NOMO-1 treated with DMSO at 0.1 percent for 48 hours (cell line): ENCODE results near the gene MXRA8.
"Not testable (repeated sequence)": the region's sequence is repeated elsewhere in the genome, so short reads cannot be mapped to it uniquely, and the experiment has no call there.

Source experiments
- DNase-seq: peaks from one replicate; lab custom pipeline; 2025; ENCODE audit not compliant: unreplicated experiment; lab: John Stamatoyannopoulos, UW

MXRA8 gene

GRCh38 chr1:1324084-1324523 is 34.3 kb downstream of the MXRA8 start:
- DNase-seq = no peak

DNA sequence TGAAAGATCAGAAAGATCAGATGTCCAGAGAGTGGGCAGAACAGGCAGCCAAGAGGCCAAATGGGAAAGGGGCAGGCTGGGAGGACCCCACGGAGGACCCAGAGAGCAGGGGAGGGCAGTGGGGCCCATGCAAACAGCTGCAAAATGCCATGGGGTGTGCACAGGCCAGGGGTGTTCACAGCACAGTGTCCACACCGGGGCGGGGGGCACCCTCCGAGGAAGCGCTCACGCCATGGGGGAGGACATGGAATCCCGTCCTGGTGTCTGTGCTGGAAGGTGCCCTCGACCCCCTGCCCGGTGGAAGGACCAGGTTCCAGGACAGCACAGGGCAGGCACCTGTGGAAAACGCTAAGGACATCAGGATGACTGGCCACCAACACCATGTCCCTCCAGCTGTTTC is 35.4 kb downstream of the MXRA8 start:
- DNase-seq = no peak

DNA sequence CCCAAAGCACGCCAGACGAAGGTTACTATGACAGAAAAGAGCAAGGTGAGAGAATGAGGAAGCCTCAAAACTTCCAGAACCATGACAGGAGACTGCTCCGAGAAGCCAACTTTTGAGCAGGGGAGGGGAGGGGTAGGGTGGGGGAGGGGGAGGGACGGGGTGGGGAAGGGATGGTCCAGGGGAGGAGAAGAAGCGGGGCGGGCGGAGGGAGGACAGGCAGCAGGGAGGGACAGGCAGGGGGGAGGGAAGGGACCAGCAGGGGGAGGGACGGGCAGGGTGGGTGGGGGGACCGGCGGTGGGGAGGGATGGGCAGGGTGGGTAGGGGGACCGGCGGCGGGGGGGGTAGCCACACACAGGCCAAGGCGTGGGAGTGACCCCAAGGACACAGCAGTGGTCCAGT is 35.9 kb downstream of the MXRA8 start:
- no peak for DNase-seq

DNA sequence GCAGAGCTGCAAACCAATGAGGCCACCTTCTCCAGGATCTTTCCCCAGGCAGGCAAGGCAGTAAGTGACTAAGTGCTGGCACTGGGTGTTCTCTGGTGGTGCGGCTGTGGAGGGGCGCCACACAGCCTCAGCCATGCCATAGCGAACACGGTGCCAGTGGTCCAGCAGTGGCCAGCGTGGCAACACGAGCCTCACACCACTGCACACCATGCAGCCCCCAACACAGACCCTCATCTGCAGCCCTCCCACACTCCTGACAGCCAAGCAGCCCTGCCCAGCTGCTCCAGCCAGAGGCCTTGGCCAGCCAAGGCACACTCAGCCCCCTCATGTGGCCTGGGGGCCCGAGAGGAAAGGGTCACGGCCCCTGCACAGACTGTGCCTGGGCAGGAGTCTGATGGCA is 36.9 kb downstream of the MXRA8 start:
- DNase-seq = no peak

DNA sequence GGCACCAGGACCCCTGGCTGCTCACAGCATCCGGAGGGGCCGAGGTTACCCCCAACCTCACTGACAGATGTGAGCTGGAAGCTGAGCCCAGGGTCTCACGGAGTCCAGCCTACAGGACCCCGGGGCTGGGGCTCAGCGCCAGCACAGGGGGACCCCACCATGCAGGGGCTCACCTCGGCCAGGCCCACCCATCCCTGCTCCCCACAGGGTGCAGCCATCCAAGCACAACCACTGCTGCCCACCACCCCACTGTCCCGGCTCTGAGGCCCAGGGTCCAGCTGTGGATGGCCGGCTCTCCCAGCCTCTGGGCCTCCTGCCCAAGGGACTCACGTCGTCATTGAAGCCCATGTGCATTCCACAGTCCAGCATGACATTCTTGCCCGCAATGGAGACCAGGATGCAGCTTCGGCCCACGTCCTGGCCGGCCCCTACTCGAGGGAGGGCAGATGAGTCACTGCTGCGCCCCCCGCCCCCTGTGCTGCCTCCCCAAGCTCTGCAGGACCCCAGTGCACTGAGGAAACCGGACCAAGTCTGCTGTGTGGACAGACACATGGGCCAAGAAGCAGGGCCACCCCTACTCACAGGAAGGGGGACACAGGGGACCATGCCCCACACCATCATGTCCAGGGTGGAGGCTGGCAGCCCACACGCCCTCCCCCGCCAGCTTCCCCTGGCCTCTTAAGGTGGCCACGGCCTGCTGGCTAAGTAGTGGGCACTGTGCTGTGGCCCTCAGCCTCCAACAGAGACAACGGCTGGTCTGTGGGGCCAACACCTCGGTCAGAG is 37.5 kb downstream of the MXRA8 start:
- no peak for DNase-seq

DNA sequence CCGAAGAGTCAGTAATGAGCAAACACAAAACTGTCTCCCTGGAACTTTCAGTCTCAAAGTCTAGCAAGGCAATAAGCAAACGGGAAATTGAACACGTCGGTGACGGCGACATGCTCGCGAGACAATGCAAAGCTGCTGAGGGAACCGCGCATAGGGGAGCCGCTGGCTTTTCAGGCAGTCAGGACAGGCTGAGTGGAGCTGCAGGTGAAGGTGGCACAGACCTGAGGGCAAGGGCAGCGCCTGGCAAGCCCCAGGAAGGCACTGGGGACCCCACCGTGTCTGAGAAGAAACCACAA is 38.8 kb downstream of the MXRA8 start:
- no peak for DNase-seq

- no peak for DNase-seq
Measured at GRCh38 chr1:1318777-1319645, 39.3 kb downstream of the MXRA8 start.

DNA sequence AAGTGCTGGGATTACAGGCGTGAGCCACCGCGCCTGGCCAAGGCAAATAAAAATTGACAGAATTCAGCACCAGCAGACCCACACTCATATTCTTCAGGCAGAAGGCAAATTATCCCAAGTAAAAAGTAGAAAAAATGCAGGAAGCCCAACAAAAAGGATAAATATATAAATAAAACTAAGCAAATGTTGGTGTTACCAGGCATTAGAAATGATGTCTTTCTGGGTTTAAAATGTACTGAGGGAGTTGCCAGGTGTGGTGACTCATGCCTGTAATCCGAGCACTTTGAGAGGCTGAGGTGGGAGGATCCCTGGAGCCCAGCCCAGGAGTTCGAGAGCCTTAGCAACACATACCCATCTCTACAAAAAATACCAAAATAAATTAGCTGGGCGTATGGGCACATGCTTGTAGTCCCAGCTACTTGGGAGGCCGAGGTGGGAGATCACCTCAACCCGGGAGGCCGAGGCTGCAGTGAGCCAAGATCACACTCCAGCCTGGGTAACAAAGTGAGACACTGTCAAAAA is 40.2 kb downstream of the MXRA8 start:
- no peak for DNase-seq

DNA sequence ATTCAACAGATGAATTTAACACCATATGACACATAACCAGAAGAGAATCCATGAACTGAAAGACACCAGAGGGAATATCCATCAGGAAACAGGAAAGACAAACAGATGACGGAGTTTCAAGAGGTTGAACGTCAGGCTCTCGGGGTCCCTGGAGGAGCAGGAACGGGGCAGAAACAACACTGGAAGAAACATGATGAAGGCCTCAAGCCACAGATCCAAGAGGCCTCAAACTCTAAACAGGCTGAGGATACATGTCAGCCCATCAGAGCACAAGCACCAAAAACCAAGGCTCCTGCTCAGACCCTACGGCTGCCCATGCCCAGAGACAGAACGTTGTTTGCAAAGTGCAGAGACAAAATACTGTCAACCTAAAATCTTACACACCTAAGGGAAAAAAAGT is 40.9 kb downstream of the MXRA8 start:
- DNase-seq = no peak

DNA sequence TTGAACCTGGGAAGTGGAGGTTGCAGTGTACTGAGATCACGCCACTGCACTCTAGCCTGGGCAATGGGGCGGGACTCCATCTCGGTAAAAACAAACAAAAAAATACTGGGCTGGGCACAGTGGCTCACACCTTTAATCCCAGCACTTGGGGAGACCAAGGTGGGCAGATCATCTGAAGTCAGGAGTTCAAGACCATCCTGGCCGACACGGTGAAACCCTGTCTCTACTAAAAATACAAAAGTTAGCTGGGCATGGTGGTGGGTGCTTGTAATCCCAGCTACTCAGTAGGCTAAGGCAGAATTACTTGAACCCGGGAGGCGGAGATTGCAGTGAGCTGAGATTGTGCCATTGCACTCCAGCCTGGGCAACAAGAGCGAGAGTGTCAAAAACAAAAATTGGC is 42.2 kb downstream of the MXRA8 start:
- not testable (repeated sequence) for DNase-seq

DNA sequence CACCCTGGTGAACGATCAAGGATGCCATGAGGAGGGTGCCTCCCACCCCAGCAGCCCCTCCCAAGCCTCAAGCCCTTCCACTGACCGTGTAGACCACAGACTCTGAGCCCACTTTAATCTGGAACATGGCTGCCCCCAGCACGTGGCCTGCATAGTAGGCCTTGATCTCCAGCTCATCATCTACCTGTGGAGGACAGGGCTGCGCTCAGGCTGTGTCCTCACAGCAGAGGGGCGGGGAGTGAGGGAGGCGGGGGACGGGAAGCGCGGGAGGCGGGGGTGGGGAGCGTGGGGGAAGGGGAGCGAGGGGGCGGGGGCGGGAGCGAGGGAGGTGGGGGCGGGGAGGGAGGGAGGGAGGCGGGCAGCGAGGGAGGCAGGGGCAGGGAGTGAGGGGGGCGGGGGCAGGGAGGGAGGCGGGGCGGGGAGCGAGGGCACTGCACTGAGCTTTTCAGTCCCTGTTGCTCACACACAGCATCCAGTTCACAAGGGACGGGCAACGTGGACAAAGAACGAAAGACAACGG is 42.9 kb downstream of the MXRA8 start:
- no peak for DNase-seq

GRCh38 chr1:1314678-1315335 is 43.5 kb downstream of the MXRA8 start:
- DNase-seq = no peak

DNA sequence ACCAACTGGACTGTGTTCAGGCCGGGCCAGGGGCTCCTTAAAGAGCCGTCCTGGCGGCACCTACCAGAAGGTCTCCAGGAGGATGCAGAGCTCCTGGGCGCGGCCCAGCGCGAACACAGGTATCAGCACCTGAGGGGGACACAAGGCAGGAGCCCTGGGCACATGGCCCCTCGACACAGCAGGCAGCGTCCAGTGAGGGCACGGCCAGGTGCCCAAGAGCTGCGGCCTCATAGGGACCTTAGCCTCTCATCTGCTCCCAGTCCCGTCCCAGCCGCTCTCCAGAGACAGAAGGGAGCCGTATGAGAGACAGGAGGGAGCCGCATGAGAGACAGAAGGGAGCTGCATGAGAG is 44.1 kb downstream of the MXRA8 start:
- no peak for DNase-seq

DNA sequence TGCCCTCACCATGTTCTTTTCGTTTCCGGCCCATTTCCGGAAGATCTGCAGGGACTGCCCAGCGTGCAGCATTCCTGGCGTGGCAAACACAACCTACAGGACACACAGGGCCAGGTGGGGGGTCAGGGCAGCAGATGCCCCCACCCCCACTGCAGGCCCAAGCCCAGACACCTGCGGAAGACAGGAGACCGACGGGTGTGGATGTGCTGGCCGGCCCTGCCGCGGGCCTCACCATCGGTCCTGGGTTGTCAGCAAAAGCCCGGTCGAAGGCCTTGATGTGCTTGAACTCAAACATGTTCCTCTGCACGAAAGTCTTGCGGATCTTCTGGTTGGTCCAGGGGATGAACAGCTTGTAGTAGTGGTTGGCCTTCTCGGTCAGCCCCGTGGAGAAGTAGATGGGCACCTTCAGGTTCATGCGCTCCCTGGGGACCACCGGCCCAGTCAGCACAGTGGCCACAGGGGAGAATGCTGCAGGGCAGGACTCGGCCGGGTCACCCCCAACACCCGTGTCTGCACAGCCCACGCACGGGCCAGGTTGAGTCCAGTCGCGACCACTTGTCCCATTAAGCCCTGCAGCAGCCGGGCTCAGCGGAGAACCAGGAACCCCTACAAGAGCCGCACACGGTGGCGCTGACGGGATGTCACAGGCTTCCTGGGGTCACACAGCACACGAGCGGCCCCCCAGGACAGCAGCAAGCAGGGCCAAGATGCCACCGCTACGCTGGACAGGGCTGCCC is 44.7 kb downstream of the MXRA8 start:
- DNase-seq = no peak

DNA sequence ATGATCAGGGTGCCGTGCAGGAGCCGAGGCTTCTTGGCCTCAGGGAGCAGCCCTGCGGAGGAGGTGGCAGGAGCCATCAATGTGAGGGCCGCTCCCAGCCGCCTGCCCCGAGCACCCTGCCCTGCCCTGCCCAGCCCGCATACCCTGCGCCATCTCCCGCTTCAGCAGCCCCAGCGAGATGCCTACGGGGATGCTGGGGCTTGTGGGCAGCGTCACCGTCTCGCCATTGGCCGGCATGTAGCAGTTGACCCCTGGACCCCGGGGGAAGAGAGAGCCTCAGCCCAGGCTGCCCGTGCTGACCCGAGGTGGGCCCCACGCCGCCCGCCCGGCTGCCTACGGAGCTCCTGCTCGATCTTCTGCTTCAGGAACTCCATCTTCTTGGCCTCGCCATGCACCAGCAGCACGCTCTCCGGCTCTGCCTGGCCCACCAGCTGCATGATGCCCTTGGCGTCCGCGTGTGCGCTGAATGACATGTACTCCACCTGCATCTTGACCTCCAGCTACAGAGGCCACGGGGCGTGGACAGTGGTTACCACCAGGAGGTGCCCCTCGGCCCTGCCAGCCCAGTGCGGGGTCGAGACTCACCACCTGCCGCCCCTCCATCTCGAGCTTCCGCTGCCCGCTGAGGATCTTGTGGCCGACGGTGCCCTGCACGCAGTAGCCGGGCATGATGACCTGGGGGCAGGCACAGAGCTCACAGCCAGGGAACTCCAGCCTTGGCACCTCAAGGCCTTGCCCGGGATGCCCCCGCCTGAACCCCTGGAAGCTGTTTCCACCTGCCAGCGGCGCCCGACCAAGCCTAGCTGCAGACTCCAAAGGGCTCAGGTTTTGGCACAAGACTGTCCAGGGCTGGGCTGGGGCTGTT is 45.7 kb downstream of the MXRA8 start:
- DNase-seq = no peak

DNA sequence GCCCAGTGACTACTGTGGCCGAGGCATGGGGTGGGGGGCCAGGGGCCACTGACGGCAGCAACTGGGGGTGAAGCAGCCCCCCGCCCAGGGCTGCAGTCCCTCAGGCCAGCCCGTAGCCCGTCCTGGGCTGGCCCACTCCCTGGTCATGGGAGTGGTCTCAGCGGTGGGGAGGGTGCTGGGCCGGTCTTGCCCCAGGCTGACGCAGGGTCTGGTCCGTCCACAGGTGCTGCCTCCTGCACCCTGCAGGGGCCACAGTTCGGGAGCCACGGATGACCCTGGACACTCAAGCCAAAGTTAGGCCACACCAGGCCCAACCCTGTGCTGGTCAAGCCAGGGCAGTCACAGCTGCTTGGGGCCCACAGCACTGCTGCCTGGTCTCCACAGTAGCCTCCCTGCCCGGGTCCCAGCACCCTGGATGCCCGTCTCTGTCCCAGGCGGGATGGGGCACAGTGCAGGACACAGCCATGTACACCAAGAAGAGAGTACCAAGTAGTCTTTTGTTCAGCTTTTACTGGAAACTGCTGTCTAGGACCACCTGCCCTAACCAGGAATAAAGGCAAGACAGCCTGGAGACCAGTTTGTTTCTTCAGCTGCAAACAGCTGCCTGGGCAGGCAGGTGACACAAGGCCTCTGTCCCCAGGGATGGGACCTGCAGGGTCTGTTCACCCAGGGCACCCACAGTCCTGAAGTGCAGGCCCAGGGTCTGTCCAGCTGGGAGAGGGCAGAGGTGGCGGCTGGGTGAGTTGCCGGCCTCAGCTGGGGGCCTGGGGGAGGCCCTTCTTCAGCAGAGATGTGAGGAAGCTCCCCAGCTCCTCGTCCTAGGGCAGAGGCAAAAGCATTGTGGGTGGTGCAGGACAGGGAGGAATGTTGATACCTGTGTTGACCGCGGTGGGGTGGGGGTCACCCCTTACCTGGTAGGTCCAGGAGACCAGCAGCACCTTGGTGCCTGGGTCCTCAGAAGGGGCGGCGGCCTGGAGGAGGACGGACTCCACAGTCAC is 46.9 kb downstream of the MXRA8 start:
- DNase-seq = no peak

DNA sequence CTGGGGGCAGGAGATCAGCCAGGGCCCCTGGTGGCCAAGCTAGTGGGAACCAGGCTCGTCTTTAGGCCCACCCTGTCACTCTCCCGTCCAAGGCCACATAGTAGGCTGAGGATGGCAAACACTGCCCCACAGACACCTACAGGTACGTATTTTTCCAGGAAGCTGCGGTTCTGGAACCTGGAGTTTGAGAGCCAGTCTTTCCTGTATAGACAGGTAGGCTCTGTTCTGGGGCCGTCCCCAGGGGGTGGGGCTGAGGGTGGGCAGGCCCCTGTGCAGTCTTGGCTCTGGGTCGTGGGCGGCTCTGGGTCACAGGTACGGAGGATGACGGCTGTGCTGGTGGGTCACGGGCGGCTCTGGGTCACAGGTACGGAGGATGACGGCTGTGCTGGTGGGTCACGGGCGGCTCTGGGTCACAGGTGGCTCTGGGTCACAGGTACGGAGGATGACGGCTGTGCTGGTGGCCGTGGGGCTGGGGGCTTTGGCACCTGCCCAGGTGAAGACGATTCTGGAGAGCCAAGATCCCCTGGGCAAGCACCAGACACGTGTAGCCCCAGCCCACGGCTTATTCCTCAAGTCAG is 47.8 kb downstream of the MXRA8 start:
- DNase-seq = no peak

DNA sequence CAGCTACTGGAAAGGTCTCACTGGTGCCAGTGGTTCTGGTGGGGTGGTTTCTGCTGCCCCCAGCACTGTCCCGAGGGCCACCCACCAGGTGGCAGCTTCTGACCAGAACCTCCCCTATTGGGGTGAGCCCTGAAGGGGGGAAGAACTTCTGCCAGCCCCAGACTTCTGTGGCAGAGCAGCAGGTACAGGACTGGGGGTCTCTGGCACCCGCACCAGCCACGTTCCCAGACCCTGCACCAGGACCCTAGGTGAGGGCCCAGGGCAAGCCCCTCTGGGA is 48.3 kb downstream of the MXRA8 start:
- no peak for DNase-seq
